Right renal pelvis (tissue), 4 donors: ENCODE results near the gene CCDC30. TPM values are rescaled to one million over a fixed set of nuclear protein-coding genes. Genes with fewer than 3 reads are reported as not detected.

ENCODE experiments used
- DNase-seq, 4 donors: peaks; one replicate each; pipeline ENCODE4 v3.0.0-alpha.2; 2013; ENCODE audit warnings: low read depth in 4 of 4, low spot score in 3 of 4, missing footprints in 1 of 4
- polyA plus RNA-seq, 4 donors: library from polyadenylated mRNA; unstranded; fragments of 120-200 nt; gene quantifications; one replicate each; pipeline ENCODE4 v1.2.1, GENCODE V29; 2013; ENCODE audit not compliant: insufficient read length in 4 of 4

Gene CCDC30
- polyA plus RNA-seq, result 10 to 100 TPM; 15.4 to 19.0 (median 17.1) TPM

GRCh38 chr1:42462828-42463763 is at the start of gene CCDC30:
Gene CCDC30 (plus strand): TSS chr1:42463286. CDS start chr1:42480552, 17,266 bp downstream.
- peak; percentile 91 to 97 (median 96) for DNase-seq

DNA sequence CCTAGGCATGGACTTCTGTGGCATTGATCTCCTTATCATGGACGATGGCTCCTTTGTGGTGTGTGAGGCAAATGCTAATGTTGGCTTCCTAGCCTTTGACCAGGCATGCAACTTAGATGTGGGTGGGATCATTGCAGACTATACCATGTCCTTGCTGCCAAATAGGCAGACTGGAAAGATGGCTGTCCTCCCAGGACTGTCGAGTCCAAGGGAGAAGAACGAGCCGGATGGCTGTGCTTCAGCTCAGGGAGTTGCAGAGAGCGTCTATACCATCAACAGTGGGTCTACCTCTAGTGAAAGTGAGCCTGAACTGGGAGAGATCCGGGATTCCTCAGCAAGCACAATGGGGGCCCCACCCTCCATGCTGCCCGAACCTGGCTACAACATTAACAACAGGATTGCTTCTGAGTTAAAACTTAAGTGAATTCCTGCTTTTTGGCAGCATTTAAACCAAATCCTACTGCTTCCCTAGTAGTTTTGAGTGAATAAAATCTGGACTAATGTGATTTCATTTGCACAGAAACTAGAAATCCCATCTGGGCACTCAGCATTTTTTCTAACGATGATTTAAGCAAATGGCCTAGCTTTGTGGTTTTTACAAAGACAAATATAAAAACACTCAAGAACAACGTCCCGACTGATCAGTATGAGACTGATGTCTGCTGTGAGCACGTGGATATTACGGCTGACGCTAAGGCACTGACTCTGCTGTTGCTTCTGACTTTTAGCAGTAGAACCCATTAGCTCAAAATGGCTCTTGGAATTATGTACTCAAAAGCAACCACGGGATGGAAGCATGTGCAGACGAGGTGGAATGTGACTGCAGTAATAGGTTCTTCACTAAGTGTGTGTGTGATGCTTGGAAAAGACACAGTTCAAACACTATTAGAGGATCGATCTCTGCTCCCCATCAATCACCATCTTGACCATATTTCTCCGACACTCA is 48.3 kb upstream of the CCDC30 start:
- DNase-seq, result no peak

DNA sequence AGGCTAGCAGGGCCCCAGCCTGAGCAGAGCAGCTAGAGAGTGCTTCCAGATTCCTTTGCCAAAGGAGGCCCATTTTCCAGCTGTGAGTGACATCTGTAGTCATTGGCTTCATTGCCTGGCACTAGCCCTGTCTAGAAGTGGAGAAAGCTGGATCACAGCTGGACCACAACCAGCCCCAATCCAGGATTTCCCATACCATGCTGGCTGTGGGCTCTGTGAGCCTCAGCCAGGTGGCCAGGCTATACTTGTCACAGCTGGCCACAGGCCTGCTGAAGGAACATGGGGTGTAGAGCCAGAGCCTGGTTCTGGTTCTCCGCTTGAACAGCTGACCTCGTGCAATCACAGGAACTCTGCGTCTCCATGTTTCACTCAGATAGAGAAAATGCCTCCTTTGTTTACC is 45.9 kb upstream of the CCDC30 start:
- no peak for DNase-seq

GRCh38 chr1:42418516-42418915 is 44.6 kb upstream of the CCDC30 start:
- no peak for DNase-seq

- DNase-seq, result no peak
Observed at GRCh38 chr1:42419126-42419821, 43.8 kb upstream of the CCDC30 start.

DNA sequence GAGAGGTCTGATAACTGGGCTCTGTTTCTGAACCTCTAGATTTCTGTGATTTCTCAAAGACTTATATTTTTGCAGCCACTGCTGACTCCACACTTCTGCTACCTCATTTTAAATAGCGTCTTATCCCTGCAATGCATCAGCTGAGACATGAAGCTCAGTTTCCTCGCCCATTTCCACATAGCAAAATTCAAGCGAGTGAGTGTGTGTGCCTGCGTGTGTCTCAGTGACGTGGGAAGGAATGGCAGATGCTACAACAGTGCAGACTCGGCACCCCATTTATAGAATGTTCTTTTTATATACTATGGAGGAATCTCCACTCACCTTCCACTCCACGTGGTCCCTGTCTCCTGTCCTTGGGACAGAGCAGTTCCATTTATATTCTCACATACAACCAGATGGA is 43.0 kb upstream of the CCDC30 start:
- no peak for DNase-seq

- DNase-seq, result peak; percentile 74 to 87 (median 77)
Observed at GRCh38 chr1:42420911-42421585, 42.0 kb upstream of the CCDC30 start.

DNA sequence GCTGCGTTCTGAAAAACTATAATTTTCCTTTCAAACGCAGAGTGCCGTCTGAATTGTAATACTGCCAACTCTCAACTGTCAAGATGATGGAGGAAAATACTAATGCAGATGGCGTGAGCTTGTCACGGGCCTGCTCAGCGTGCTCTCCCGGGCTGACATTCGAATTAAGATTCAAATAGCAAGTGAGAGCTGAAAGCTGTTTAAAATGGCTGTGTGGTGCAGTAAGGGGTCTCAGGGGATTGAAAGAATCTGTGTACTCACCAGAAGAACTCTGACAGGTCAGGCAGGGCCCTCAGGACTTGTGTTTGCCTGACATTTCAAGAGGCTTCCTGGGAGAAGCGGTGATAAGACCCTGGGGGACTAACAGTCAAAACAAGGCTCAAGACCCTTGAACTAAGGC is 40.3 kb upstream of the CCDC30 start:
- no peak for DNase-seq

GRCh38 chr1:42423681-42424080 is 39.4 kb upstream of the CCDC30 start:
- no peak for DNase-seq

- no peak for DNase-seq
Observed at GRCh38 chr1:42424201-42424600, 38.9 kb upstream of the CCDC30 start.

GRCh38 chr1:42427240-42427639 is 35.8 kb upstream of the CCDC30 start:
- DNase-seq, result no peak

- DNase-seq, result no peak
Observed at GRCh38 chr1:42429603-42430002, 33.5 kb upstream of the CCDC30 start.

DNA sequence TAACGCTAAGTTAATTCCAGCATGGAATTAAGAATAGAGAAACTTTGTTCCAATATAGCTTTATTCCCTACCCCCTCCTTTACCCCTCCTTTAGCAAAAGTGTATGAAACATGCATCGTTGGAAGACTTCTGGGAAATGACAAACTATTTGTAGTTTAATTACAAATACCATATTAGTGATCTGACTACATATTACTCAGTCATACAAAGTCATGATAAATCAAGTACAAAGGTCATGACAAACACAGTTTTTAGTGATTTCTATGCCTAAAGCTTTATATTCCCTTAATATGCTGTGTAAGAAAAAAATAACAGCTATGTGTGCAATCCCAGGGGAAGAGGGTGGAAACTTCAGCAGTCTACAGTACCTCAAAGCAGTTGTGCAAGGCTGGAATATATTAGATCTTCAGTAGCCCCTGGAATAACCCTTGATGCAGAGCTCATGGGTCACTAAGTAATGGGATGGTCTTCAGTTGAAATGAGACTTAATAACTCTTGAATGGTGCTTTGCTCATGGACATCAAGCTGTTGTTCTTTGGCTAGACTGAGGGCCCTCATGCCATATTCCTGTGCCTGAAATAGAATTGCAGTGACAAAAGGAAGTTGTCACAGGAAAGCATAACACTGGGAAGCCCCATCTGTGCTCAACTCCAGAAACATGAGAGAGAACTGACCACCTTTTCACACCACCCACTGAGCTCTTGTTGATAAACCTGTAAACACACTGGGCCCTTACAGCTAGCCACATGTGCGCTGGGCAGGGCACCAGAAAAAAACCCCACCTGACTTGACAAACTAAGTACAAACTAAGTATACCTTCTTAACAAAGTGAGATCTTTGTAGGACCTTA is 32.6 kb upstream of the CCDC30 start:
- DNase-seq, result no peak

DNA sequence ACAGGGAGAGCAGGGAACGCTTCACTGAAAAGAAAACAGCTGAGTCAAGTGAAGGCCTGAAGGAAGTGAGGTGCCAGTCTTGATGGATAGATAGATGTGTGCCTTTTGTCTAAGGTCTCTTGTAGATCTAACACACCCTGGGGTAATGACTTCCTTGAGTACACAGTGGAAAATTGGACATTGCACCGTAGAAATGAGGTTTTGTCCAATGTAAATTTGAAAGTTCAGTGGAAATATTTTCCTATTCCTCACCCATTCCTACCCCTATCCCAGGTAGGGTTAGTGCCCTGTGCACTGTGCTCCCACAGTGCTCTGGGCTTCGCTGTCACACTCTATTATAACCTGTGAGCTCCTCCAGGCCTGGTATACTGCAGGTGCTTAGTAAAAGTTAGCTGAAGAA is 31.6 kb upstream of the CCDC30 start:
- no peak for DNase-seq

DNA sequence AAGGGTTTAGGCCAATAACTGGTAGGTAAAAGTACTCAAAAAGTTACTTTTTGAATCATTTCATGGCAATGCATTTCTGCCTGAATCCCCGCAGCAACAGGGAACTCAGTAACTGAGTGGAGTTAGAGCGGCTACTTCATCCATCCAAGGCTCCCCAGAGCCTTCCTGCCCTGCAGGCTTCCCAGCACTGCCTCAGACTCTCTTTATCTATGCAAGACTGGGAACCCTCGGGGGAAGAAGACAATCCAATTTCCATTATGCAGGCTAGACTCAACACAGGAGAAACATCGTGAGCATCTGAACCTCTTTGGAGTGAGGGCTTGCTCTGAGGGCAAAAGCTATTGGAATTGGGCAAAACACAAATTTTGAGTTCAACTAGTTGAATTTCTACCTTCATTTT is 30.4 kb upstream of the CCDC30 start:
- no peak for DNase-seq

- DNase-seq, result no peak
Observed at GRCh38 chr1:42433369-42433768, 29.7 kb upstream of the CCDC30 start.

DNA sequence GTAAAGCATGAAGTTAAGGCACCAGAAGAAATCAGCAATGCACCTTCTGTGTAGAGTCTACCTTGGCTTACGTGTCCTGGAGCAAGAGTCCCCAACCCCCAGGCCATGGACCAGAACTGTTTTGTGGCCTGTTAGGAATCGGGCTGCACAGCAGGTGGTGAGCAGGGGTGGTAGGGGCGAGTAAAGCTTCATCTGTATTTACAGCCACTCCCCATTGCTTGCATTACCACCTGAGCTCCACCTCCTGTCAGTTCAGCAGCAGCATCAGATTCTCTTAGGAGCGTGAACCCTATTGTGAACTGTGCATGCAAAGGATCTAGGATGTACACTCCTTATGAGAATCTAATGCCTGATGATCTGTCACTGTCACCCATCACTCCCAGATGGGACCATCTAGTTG is 28.7 kb upstream of the CCDC30 start:
- DNase-seq, result no peak

GRCh38 chr1:42439940-42440339 is 23.1 kb upstream of the CCDC30 start:
- DNase-seq, result no peak

DNA sequence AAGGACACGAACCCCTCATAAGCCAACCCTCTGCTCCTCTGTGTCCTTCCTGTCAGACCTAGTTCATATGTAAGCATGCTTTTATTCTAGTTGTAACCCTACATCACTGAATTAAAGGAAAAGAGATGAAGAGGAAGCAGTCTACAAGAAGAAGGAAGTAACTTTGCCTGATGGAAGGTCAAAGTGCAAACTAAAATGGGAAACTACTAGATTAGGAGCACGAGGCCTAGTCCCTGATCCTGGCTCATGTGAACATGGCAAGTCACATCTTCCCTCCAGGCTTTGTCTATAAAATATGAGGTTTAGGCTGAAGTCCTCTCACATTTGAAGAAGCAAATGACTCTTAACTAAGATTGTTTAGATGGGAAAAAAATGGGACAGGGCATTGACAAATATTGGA is 20.4 kb upstream of the CCDC30 start:
- no peak for DNase-seq
